Central memory CD8-positive, alpha-beta T cell (primary cell): ENCODE measurements around the gene CTSD.

ENCODE experiments used
- ATAC-seq: fragments of 150-1000 bp; cut with Tn5 transposase; replicated peaks from 2 replicates; pipeline ENCODE4 v1.10.0; 2022; ENCODE audit warnings: mild to moderate bottlenecking, moderate FRiP score, moderate number of reproducible peaks; ENCODE audit not compliant: poor library complexity, severe bottlenecking; ENCODE audit errors: extremely low read depth
- DNase-seq, 2 donors: peaks; one replicate each; pipeline ENCODE4 v3.0.0; 2021; ENCODE audit warnings: low spot score in 2 of 2
- H3K27ac Mint-ChIP-seq: one replicate; pipeline ENCODE4 v1.8.0; 2022; ENCODE audit warnings: low read depth, mild to moderate bottlenecking, moderate library complexity, mixed read lengths
- H3K27me3 Mint-ChIP-seq: one replicate; pipeline ENCODE4 v1.8.0; 2022; ENCODE audit warnings: mixed read lengths
- H3K36me3 Mint-ChIP-seq: one replicate; pipeline ENCODE4 v1.8.0; 2022; ENCODE audit warnings: mild to moderate bottlenecking, moderate library complexity, mixed read lengths; ENCODE audit not compliant: insufficient read depth
- H3K4me1 Mint-ChIP-seq: one replicate; pipeline ENCODE4 v1.8.0; 2022; ENCODE audit warnings: mixed read lengths
- H3K4me3 Mint-ChIP-seq: one replicate; pipeline ENCODE4 v1.8.0; 2022; ENCODE audit warnings: mild to moderate bottlenecking, moderate library complexity, mixed read lengths
- H3K9me3 Mint-ChIP-seq: one replicate; pipeline ENCODE4 v1.8.0; 2022; ENCODE audit warnings: mixed read lengths

Gene CTSD

GRCh38 chr11:1706634-1707400, 56.9 kb downstream of the CTSD start:
- no peaks in the 10 kb centered on the region for H3K9me3 Mint-ChIP-seq
- H3K27me3 Mint-ChIP-seq = peaks cover 36% of the 10 kb centered on the region
- no peak overlapping the region for H3K4me3 Mint-ChIP-seq
- no peaks in the 10 kb centered on the region for H3K4me1 Mint-ChIP-seq
- no peak overlapping the region for H3K27ac Mint-ChIP-seq
- ATAC-seq (no peak), DNase-seq (no peak)
- peaks cover 2% of the 10 kb centered on the region for H3K36me3 Mint-ChIP-seq

GRCh38 chr11:1705126-1706052, 58.3 kb downstream of the CTSD start:
- H3K27me3 Mint-ChIP-seq = peaks cover 34% of the 10 kb centered on the region
- ATAC-seq = no peak
- DNase-seq = no peak

DNA sequence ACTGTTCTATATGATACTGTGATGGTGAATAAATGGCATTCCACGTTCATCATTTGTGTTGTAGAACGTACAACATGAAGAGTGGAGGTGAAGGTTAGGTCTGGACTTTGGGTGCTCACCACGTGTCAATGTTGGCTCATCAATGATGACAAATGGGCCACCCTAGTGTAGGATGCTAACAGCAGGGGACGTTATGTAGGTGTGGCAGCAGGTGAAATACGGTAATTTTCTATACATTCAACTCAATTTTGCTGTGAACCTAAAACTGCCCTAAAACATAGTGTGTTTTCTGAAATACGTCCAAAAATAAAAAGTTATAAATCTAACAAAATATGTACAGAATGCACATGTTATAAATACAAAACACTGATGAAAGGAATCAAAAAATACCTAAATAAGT, 60.6 kb downstream of the CTSD start:
- H3K27ac Mint-ChIP-seq = no peak overlapping the region
- no peaks in the 10 kb centered on the region for H3K9me3 Mint-ChIP-seq
- no peaks in the 10 kb centered on the region for H3K36me3 Mint-ChIP-seq
- H3K4me1 Mint-ChIP-seq = peaks cover 14% of the 10 kb centered on the region
- no peak overlapping the region for H3K4me3 Mint-ChIP-seq
- ATAC-seq (no peak), DNase-seq (no peak)
- H3K27me3 Mint-ChIP-seq = peaks cover 21% of the 10 kb centered on the region

More at GRCh38 chr11:1705126-1706052, 58.3 kb downstream of the CTSD start:
- Mint-ChIP-seq H3K4me3 (no peak overlapping the region), H3K36me3 (peaks cover 2% of the 10 kb centered on the region), H3K27ac (no peak overlapping the region), H3K9me3 (no peaks in the 10 kb centered on the region), H3K4me1 (peaks cover 11% of the 10 kb centered on the region)
